Epithelial cell of esophagus (primary cell): ENCODE measurements around the gene DCAF16.

Experiments
- DNase-seq: peaks from one replicate; pipeline ENCODE4 v3.0.0; 2010; ENCODE audit warnings: low read depth
- H3K4me3 ChIP-seq: 2 replicates; pipeline ENCODE4 v1.5.1; 2011; ENCODE audit warnings: mild to moderate bottlenecking, low read length, control low read depth
- CTCF ChIP-seq: IDR thresholded peaks from 2 replicates; pipeline ENCODE4 v1.5.1; 2011; ENCODE audit warnings: low read depth, mild to moderate bottlenecking, low read length, control low read depth, inconsistent platforms; ENCODE audit not compliant: insufficient read depth; ENCODE audit errors: missing control alignments

The DCAF16 gene

DNA sequence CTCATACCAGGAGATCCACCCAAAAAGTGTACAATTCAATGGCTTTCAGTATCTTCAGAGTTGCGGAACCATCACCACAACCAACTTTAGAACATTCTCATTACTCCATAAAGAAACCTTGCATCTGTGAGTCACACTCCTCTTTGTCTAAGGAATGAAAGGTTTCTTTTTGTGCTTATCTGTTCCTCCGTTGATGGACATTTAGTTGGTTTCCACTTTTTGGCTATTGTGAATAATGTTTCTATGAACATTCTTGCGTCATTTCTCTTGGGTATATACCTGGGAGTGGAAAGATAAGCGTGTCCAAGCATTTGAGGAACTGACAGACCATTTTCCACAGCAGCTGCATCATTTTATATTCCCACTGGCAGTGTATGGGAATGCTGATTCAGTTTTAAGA is 39.7 kb downstream of the DCAF16 start:
- H3K4me3 ChIP-seq: no peak overlapping the region
- TF ChIP-seq CTCF: no peak
- DNase-seq: peak; percentile 28

DNA sequence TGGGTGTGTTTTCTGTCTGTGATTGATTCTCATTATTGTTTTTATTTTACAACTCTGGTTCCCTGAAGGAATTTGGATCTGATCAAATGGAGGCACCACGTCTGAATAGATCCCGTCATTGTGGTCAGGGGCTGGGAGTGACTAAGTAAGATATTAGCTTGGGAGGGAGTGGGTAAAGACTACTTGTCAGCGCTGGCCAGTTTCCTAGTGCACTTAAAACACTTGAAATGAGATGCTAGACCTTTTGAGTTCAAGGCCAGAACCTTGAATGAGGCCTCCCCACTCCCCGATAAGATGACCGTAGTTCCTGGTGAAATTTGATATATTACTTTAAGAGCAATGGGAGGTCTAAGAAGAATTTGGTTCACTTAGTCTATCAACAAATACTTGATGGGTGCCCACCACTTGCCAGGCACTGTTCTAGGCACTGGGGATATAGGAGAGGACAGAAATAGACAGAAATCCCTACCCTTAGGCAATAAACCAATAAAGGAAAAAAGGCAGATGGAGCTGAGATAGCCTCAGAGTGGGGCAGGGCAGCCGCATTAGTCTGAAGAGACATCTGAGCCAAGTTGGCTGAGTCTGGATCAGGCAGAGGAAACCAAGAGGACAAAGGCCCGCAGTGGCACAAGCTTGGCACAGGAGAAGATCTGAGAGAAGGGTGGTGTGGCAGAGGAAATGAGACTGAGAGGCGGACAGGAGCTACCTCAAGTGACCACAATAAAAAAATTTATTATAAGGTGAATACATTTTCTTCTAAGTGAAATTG is 41.0 kb downstream of the DCAF16 start:
- no peak for DNase-seq
- no peak for TF ChIP-seq CTCF
- no peak overlapping the region for H3K4me3 ChIP-seq

DNA sequence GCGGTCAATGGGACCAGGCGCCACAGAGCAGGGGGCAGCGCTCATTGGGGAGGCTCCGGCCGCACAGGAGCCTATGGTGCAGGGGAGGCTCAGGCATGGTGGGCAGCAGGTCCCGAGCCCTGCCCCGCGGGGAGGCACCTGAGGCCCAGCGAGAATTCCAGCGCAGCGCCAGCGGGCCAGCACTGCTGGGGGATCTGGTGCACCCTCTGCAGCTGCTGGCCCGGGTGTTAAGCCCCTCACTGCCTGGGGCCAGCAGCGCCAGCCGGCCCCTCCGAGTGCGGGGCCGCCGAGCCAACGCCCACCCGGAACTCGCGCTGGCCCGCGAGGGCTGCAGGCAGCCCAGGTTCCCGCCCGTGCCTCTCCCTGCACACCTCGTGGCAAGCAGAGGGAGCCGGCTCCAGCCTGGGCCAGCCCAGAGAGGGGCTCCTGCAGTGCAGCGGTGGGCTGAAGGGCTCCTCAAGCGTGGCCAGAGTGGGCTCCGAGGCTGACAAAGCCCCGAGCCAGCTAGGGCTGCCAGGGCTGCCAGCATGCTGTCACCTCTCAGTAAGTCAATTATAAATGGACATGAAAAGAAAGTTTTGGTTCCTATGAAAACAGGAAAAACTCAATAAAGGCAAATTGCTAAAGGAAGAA is 43.6 kb downstream of the DCAF16 start:
- no peak for DNase-seq
- TF ChIP-seq CTCF: no peak
- no peak overlapping the region for H3K4me3 ChIP-seq

- no peak overlapping the region for H3K4me3 ChIP-seq
- no peak for TF ChIP-seq CTCF
- no peak for DNase-seq
Measured at GRCh38 chr4:17765514-17766286, 44.9 kb downstream of the DCAF16 start.

DNA sequence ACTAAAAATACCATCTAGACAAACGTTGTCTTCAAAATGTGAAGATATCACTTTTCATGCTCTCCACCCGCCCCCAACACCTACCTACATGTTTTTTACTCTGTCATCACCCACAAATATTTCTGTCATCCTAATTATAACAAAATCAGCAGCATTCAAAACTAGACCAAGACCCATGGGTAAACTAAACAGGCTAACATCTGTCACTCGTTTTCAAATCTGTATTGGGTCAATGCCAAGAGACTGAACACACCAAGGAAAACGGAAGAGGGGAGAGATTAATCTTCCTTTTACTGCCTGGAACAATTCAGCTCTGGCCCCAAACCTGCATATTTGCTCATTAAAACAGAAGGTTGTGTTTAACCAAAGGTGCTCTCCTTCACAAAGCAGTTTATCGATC is 46.6 kb downstream of the DCAF16 start:
- H3K4me3 ChIP-seq: no peak overlapping the region
- TF ChIP-seq CTCF: no peak
- no peak for DNase-seq

GRCh38 chr4:17763416-17763815 is 47.1 kb downstream of the DCAF16 start:
- TF ChIP-seq CTCF: no peak
- no peak for DNase-seq
- no peak overlapping the region for H3K4me3 ChIP-seq
